ENCODE data around the gene SPRN.

- TF ChIP-seq, protein P1, sequence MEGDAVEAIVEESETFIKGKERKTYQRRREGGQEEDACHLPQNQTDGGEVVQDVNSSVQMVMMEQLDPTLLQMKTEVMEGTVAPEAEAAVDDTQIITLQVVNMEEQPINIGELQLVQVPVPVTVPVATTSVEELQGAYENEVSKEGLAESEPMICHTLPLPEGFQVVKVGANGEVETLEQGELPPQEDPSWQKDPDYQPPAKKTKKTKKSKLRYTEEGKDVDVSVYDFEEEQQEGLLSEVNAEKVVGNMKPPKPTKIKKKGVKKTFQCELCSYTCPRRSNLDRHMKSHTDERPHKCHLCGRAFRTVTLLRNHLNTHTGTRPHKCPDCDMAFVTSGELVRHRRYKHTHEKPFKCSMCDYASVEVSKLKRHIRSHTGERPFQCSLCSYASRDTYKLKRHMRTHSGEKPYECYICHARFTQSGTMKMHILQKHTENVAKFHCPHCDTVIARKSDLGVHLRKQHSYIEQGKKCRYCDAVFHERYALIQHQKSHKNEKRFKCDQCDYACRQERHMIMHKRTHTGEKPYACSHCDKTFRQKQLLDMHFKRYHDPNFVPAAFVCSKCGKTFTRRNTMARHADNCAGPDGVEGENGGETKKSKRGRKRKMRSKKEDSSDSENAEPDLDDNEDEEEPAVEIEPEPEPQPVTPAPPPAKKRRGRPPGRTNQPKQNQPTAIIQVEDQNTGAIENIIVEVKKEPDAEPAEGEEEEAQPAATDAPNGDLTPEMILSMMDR (IDR thresholded peaks at IDR 0.05) = no peak
- TF ChIP-seq POLR2A (IDR thresholded peaks at IDR 0.05) = no peak
Measured at GRCh38 chr10:133391249-133391635, 33.2 kb downstream of the SPRN start.

All from lower leg skin (tissue), 3 donors.